ENCODE measurements around the gene GDF11. TPM values are rescaled to one million over a fixed set of nuclear protein-coding genes. Genes with fewer than 3 reads are reported as not detected.

GDF11 gene
- total and polyA plus RNA-seq, 2 of the 8 experiments (the other 6 are each of a cell fraction or from before 2014, with no cell fraction given): 12.1 to 15.1 TPM

- TF ChIP-seq CTCF (IDR thresholded peaks at IDR 0.05; ENCODE audit: control extremely low read depth in 1 of 3, insufficient read depth in 1 of 3, low read depth in 1 of 3, low read length in 3 of 3): peak; percentile 78 to 100 (median 99)
- TF ChIP-seq EGR1 (IDR thresholded peaks at IDR 0.05; ENCODE audit: borderline replicate concordance, low read depth, low read length): no peak
- TF ChIP-seq TEAD4 (IDR thresholded peaks at IDR 0.05; ENCODE audit: low read depth, low read length): 0 out of 2 replicates have a peak, but pooled peaks have one; percentile 5
- TF ChIP-seq MAFK (IDR thresholded peaks at IDR 0.05; ENCODE audit: low read depth, low read length): peak; percentile 89
- TF ChIP-seq JUND (IDR thresholded peaks at IDR 0.05; ENCODE audit: low read length): peak; percentile 55; the same call in 1 of the 2 replicates
- no peak for TF ChIP-seq CHD1 (IDR thresholded peaks at IDR 0.05; ENCODE audit: low read depth, low read length)
- peak; percentile 11; the same call in 1 of the 2 replicates for TF ChIP-seq BRCA1 (IDR thresholded peaks at IDR 0.05; ENCODE audit: low read depth, low read length)
- TF ChIP-seq RXRA (IDR thresholded peaks at IDR 0.05; ENCODE audit: insufficient read depth, low read depth, low read length): no peak
- peak; percentile 53 for TF ChIP-seq SP1 (IDR thresholded peaks at IDR 0.05; ENCODE audit: low read depth, low read length)
- TF ChIP-seq BACH1 (IDR thresholded peaks at IDR 0.05; ENCODE audit: low read length): peak; percentile 97
- TF ChIP-seq SIN3A (conservative IDR thresholded peaks at IDR 0.05 in 1 of 2, IDR thresholded peaks at IDR 0.05 in 1 of 2; ENCODE audit: low read depth in 1 of 2, low read length in 2 of 2): peak; percentile 83 to 95; a peak in 3 of 4 replicates
- TF ChIP-seq MAX (IDR thresholded peaks at IDR 0.05): peak; percentile 52
- TF ChIP-seq JUN (IDR thresholded peaks at IDR 0.05; ENCODE audit: low read depth, low read length): no peak
- TF ChIP-seq ASH2L (IDR thresholded peaks at IDR 0.05; ENCODE audit: low read length): peak; percentile 36
- TF ChIP-seq RAD21 (IDR thresholded peaks at IDR 0.05 in 1 of 2, conservative IDR thresholded peaks at IDR 0.05 in 1 of 2; ENCODE audit: low read depth in 2 of 2, low read length in 2 of 2): peak; percentile 80 to 87
Measured at GRCh38 chr12:55736780-55737580, 5.9 kb upstream of the GDF11 start (continued).

All from H1 (cell line).